GM21717 (cell line): Measurements from ENCODE around the gene AEBP2.
"Not testable (repeated sequence)": the region's sequence is repeated elsewhere in the genome, so short reads cannot be mapped to it uniquely, and the experiment has no call there.

Experiments used
- ATAC-seq: cut with Tn5 transposase; IDR thresholded peaks from one replicate; pipeline ENCODE4 v1.9.1; 2021; ENCODE audit warnings: mild to moderate bottlenecking, moderate library complexity; ENCODE audit not compliant: unreplicated experiment

Gene AEBP2

DNA sequence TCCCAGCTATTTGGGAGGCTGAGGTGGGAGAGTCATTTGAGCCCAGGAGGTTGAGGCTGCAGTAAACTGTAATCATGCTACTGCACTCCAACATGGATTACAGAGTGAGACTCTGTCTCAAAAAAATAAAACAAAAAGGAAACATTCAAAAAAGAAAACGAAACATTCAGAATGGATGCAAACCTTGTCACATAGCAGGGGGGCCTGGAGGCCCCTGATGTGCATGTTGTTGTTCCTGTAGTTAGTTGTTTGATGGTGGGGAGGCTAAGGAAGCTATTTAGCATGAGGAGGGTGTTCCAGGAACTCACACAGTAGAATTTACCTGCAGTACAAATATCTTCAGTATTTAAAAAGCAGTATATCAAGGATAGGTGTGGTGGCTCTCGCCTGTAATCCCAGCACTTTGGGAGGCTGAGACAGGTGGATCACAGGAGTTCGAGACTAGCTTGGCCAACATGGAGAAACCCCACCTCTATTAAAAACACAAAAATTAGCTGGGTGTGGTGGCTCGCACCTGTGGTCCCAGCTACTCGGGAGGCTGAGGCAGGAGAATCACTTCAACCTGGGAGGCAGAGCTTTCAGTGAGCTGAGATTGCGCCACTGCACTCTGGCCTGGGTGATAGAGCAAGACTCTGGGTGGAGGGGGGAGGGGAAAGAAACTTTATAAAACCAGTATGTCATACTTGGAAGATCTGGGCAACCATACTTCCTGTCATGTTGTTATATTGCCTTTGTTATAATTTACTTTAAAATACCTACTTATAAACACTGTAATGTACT, 17.6 kb upstream of the AEBP2 start:
- no peak for ATAC-seq

DNA sequence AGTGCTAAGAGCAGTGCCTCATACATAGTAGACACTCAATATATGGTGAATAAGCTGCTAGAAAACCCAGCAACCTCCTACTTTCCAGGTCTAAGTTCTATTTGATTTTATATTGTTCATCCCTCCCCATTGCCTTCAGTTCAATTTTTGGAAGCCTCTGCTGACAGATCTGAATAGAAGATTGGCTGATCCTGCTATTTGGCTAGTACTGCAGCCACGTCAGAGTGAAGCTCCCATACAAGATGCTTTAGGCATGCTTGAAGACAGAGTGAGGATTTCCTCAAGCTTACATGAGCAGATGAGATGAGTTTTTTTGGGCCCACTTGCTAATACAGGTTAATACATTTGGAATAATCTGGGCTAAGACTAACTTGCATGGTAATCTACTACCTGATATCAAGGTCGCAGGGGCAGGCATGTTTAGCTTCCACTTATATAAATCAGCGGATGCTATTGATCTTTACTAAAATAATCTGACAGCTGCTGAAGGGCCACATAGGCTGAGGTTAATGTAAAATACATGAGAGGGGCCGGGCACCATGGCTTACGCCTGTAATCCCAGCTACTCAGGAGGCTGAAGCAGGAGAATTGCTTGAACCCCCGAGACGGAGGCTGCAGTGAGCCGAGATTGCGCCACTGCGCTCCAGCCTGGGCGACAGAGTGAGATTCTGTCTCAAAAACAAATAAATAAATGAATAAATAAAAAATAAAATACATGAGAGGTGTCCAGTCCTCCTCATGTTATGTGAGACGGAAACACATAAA, 15.9 kb upstream of the AEBP2 start:
- ATAC-seq, result no peak

DNA sequence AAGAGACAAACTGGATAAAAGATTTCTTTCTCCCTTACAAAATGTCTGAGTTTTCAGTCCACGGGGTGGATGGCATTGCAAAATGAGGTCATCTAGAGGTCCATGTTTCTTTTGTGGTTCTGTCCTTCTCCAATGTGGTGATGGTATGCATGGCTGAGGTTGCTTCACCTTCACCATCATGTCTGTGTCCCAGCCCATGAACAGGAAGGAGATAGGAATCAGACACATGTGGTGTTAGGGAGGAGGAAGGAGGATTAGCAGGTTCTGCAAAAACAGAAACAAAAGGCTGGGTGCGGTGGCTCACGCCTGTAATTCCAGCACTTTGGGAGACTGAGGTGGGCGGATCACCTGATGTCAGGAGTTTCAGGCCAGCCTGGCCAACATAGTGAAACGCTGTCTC, 11.0 kb upstream of the AEBP2 start:
- no peak for ATAC-seq

DNA sequence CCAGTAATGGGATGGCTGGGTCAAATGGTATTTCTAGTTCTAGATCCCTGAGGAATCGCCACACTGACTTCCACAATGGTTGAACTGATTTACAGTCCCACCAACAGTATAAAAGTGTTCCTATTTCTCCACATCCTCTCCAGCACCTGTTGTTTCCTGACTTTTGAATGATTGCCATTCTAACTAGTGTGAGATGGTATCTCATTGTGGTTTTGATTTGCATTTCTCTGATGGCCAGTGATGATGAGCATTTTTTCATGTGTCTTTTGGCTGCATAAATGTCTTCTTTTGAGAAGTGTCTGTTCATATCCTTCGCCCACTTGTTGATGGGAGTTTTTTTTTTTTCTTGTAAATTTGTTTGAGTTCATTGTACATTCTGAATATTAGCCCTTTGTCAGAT, 9.8 kb upstream of the AEBP2 start:
- not testable (repeated sequence) for ATAC-seq

DNA sequence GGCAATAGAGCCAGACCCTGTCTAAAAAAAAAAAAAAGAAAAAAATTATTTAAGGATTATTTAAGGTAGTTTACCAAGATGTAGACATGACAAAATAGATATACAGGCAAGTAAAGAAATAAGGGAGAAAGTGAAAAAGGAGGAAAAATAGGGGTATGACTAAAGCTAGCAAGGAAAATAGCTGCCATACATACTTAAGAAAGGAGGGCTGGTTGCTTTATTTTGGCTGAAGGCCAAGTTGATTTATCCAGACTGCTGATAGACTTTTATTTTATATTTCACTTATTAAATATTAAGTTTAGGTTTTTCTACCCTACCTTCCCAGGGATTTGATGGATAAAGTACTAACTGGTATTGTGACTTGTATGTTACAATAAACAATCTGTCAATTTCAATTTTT, 8.3 kb upstream of the AEBP2 start:
- no peak for ATAC-seq

DNA sequence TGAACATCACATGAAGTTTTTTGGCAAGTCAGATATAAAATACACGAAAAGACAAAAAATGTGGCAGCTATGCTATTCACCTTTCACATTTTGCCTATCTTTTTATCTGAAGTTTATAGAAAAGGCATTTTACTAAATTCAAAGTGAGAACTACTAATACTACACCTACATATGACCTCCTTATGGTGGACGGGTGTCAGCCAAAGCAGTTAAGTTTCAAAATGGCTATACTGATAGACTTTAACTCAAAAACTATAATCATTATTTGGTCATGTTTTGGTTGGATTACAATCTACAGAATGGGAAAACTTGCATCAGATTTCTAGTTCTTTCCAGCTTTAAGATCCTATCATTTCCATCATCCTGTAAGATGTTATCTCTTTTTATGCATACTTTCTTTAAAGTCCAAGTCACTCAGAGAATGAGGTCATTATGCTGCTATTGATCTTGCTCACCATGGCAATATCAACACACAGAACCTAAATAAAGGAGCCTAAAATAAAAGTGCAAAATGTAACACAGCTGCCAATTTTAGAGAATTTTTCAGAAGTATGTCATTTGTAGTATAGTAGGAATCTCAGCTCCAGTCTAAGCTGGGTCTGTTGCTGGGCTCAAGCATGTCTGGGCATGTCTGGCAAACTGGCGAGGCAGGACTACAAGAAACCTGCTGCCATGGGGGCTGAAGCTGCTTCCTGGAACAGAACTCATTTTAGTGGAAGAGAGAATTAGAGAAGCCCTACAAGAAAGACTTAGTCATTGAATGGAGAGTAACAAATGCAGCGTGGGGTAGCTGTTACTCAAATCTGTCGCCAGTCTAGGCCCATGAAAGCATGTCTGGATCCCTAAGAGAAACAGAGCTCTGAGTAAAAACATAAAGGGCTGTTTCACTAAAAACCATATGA, 7.6 kb upstream of the AEBP2 start:
- ATAC-seq, result peak; percentile 74

DNA sequence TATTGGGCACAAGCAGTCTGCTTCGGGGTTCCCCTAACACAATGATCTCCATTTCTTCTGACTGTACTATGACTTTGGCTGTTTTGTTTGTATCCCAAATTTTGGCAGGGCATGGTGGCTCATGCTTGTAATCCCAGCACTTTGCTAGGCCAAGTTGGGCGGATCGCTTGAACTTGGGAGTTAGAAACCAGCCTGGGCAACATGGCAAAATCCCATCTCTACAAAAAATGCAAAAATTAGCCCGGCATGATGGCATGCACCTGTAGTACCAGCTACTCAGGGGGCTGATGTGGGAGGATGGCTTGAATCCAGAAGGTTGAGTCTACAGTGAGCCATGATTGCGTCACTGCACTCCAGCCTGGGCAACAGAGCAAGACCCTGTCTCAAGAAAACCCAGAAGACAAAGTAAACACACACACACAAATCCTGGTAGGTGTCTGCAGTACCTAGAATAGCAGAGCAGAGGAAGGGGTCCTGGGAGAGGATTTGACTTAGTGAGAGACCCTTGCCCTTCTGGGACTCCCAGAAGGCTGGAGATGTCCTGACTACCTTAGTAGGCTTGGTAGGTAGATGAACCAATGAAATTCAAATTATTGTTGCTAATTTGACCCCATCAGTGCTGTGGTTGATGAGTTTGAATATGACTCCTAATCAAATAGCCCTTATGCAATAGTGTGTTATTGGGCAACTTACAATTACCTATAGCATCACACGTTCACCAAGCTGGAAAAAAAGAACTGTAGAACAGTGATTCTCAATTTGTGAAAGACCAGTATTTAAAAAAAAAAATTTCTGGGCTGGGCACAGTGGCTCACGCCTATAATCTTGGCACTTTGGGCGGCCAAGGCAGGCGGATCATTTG, 6.8 kb upstream of the AEBP2 start:
- ATAC-seq, result no peak

DNA sequence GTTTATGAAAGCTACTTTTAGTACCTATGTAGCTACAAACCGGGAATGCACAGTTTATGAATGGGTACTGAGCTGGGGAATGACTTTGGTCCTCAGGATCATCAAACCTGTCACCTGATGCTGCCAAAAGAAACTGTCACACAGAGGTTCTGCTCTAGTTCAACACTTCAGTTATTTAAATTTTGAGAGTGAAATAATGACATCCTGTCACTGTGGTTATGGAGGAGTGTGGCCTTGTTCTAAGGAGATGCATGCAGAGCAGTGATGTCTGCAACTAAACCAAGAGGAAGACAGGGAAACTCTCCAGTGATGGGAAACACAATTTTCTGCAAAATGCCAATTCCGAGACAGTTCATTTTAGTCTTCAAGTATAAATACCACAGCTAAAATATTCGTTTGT, 4.8 kb upstream of the AEBP2 start:
- no peak for ATAC-seq

DNA sequence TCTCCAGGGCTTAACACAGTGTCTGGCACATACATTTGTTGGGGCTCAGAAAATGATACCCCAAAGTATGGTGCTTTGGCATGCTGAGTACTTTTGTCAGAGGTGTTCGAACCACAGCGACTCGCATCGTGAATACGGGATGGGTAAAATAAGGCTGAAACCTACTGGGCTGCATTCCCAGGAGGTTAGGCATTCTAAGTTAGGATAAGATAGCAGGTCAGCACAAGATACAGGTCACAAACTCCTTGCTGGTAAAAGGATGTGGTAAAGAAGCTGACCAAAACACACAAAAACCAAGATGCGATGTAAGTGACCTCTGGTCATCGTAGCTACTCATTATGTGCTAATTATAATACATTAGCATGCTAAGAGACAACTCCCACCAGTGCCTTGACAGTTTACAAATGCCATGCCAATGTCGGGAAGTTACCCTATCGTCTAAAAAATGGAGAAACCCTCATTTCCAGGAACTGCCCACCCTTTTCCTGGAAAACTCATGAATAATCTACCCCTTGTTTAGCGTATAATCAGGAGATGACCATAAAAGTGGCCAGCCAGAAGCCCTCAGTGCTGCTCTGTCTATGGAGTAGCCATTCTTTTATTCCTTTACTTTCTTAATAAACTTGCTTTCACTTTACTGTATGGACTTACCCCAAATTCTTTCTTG, 3.3 kb upstream of the AEBP2 start:
- no peak for ATAC-seq

DNA sequence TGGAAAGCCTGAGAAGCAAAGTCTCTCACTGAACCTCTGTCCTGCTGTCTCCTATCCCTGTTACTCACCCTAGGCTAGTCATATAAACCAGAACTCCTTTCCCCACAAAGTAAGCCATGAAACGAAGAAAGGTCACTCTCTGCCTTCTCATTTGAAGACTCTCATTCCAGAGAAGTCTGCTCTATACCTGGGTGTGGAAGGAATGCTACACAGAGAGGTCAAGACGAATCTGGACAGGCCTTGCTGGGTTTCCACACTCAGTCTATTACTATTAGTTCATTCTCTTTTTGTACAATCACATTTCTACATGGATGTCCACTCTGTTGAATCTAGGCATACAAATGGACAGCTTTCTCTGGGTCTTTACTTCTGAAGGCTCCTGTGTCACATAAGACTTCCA, 2.4 kb upstream of the AEBP2 start:
- ATAC-seq, result no peak

DNA sequence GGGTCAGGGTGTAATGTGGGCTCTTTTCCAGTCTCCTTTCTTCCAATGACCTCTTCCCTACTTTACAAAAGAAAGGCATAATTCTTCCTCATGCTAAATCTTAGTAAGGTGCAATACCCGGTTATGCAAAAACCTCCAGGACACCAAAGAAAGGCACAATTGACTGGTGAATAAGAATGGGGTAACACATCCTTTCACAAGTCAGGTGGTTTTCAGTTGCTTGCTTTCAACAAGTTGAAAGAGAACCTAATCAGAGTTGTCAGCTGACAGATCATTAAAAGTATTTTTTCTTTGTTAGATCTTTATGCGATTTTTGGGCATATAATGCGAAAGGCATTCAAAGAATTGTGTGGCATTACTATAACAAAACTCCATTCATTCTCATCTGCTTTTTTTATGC, 1.3 kb upstream of the AEBP2 start:
- ATAC-seq, result no peak

DNA sequence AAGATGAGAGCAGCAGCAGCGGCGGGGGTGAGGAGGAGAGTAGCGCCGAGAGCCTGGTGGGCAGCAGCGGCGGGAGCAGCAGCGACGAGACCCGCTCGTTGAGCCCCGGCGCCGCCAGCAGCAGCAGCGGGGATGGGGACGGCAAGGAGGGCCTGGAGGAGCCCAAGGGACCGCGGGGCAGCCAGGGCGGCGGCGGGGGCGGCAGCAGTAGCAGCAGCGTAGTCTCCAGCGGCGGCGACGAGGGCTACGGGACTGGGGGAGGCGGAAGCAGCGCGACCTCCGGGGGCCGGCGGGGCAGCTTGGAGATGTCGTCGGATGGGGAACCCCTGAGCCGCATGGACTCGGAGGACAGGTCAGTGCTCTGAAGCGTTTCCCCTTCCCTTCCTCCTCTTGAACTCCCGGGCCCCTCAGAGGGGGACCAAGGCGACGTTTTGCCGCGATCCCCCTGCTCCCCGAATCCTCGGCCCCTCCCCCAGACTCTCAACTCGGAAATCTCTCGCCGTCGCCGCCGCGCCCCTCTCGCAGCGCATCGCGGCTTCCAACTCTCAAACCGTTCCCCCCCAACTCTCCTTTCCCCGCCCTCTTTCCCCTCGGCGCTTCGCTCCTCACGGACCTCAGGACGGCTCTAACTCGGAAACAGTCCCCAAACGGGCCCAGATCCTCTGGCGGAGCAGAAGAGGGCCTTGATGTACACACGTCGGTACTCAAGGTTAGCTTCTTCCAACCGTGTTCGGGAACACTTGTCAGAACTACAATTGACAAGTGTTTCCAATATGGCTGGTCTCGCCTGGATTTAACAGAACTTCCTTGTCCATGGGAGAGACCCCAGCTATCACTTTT, 947 bp downstream of the AEBP2 start:
- ATAC-seq, result peak; percentile 45

DNA sequence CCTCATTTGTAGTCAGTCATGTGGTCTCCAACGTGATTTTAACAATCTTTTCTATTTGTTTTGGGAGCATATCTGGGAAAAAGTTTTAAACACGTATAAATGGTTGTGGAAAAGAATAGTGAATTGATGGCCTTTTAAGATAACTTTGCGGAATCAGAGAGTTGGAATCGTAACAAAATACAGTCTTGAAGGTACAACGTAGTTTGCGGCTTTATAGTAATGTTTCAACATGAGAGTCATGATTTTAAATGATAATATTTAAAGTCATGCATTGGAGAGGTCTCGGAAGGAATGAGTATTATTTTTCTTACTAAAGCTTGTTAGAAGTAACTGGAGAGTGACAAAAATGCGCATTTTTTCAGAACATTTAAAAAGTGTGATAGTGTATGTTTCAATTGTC, 1.6 kb downstream of the AEBP2 start:
- no peak for ATAC-seq

DNA sequence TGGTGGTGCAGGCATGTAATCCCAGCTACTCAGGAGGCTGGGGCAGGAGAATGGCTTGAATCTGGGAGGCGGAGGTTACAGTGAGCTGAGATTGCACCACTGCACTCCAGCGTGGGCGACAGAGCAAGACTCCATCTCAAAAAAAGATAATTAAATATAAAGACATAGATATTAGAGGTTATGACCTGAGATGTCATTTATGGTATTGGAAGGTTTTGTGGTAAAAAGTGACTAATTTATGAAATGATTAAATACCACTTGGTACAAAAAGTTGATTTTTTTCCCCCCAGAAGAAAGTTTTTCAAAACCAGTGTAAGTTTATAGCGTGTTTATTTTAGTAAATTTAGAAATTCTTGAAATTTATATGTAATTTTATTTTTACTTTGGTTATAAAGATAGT, 4.3 kb downstream of the AEBP2 start:
- no peak for ATAC-seq

DNA sequence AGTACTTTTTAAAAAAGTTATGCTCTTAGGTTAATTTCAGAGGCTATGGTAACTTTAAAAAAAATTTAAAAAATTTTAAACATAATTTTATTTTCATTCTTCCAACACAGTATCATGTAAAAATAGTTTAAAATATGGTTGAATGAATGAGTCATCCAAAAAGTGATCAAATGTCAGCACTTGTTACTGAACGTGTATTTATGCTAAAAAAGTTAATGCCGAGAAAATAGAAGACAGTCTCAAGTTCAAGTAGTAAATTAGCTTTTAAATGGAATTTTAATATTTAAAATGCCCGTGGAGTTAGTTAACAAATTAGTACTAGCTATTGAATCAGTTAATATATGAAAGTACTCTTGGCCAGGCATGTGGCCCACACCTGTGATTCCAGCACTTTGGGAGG, 4.8 kb downstream of the AEBP2 start:
- ATAC-seq, result no peak

DNA sequence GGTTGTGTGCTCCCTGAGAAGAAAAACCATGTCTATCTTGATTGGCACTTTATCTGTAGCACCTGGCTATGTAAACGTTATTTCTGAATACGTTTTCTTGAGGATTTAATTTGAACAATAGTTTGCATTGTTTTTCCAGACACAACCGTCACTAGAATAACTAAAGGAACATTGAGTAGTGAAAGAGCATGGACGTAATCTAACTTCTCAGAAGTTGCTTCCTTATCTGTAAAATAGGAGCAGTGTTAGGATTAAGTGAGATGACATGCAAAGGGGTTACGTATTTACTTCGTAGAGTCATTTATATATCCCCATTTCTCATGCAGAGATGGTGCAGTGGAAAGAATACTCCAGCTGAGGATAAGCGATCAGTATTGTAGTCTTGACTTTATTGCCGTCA, 8.1 kb downstream of the AEBP2 start:
- ATAC-seq, result no peak

DNA sequence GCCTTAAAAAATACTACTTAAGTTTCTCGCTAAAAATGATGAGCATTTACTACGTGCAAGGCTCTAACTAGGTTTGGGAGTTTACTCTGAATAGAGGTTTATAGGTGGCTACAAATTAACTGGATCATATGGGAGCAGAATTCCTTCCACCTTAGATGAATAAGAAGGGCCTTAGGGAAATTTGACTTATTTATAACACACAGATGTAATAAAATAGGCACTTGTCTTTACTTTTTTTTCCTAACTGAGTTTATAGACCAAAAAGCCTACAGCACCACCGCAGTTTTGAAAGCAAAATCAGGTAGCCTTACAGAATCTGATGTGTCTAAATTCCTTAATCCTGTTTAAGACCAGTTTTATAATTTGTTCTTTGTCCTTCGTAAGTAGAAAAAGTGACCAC, 10.5 kb downstream of the AEBP2 start:
- no peak for ATAC-seq

DNA sequence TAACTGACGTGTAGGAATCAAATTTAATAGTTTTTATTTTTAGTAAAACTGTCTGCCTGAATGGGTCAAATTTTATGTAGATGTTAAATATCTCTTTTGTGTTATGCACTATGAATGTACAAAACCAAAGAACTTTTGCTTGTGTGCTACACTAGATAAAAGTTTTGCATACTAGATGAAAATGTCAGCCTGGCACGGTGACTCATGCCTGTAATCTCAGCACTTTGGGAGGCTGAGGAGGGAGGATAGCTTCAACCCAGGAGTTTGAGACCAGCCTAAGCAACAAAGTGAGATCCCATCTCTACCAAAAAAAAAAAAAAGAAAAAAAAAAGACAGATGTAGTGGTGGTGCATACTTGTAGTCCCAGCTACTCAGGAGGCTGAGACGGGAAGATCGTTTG, 11.1 kb downstream of the AEBP2 start:
- ATAC-seq, result no peak

DNA sequence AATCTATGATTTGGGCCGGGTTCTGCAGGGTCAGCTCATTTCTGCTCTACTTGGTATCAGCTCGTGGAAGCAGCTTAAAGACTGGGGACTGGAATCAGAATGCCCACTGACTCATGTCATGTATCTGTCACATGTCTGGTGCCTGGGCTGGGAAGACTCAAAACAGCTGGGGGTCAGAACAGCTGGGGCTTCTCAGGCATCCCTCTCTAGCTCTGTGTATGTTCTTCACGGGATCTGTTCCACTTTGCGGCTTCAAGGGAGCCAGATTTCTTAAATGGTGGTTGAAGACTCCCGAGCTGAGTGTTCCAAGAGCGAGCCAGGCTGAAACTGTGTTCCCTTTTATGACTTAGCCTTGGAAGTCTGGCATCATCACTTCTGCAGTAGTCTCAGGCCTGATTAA, 11.9 kb downstream of the AEBP2 start:
- ATAC-seq, result no peak
